ENCODE data around the gene SYNE1. TPM values are rescaled to one million over a fixed set of nuclear protein-coding genes. Genes with fewer than 3 reads are reported as not detected.
A peak's percentile ranks its signal among the peaks of the same experiment; 100 is the strongest.

Gene SYNE1
- total RNA-seq, 4 donors from 2014 or later: 111 to 156 (median 124) TPM

DNA sequence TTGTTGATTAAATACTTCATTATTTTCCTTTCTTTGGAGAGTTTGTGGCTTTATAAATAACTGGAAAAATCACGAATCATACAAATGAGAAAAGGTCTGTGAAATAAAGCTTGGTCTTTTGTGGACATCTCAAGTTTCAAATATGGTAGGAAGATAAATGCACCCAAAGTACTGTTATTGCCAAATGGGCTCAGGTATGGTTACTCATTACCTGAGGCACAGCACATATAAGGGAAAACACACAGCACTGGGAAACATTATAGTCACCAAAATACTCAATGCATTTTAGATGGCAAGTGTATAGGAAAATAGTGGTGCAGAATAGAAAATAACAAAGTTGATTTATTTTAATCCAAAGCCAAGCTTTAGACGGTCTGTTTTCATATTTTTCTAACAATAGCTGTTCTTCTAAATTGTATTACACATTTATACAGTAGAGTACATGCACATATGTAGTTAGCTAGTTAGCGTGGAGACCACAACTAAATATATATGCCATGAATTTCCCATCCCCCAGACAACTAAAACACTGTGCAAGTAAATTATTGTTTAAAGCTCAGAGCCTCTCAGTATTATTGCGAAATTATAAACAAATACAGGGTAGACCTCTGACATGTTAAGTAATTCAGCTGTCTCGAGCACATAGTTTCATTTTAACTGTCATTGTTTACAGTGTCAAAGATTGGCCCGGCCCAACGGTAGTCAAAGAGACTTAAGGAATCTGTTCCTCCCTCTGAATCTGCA lies 336.0 kb downstream of the SYNE1 start:
- WGBS, 2 donors: 23 to 25% methylated on average over 7 of the region's 7 CpGs
- intact Hi-C loops (cut with DNase I; ENCODE audit: low total_unique reads): no loop called here
- TF ChIP-seq, protein P1, sequence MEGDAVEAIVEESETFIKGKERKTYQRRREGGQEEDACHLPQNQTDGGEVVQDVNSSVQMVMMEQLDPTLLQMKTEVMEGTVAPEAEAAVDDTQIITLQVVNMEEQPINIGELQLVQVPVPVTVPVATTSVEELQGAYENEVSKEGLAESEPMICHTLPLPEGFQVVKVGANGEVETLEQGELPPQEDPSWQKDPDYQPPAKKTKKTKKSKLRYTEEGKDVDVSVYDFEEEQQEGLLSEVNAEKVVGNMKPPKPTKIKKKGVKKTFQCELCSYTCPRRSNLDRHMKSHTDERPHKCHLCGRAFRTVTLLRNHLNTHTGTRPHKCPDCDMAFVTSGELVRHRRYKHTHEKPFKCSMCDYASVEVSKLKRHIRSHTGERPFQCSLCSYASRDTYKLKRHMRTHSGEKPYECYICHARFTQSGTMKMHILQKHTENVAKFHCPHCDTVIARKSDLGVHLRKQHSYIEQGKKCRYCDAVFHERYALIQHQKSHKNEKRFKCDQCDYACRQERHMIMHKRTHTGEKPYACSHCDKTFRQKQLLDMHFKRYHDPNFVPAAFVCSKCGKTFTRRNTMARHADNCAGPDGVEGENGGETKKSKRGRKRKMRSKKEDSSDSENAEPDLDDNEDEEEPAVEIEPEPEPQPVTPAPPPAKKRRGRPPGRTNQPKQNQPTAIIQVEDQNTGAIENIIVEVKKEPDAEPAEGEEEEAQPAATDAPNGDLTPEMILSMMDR (IDR thresholded peaks at IDR 0.05): no peak
- no peak for TF ChIP-seq POLR2A (IDR thresholded peaks at IDR 0.05)
- DNase-seq (ENCODE audit: low spot score in 2 of 2): no peak
- H3K4me3 ChIP-seq (ENCODE audit: low read depth, poor library complexity, severe bottlenecking): peak overlapping the region; percentile 36

DNA sequence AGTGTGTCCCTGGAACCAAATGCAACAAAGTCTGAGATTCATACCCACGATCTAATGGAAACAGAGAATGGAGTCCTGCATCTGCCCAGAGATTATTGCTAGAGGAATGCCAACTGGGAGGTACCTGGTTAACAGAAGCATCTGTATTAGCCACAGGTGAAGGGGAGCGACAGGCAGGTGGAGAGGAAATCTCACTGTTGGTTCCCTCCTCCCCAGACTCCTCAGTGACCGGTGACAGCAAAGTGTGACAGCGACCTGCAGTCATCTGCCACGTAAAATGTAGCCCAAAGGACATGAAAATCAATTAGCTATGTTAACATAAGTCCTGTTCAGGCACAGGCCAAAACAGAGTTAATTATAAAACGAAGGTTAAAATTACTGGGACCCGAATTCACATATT lies 336.6 kb downstream of the SYNE1 start:
- 86 to 91% methylated on average over 7 of the region's 7 CpGs for WGBS, 2 donors
- H3K4me3 ChIP-seq (ENCODE audit: low read depth, poor library complexity, severe bottlenecking): no peak overlapping the region
- intact Hi-C loops (cut with DNase I; ENCODE audit: low total_unique reads): no loop called here
- TF ChIP-seq POLR2A (IDR thresholded peaks at IDR 0.05): no peak
- TF ChIP-seq, protein P1 (IDR thresholded peaks at IDR 0.05): no peak
- DNase-seq (ENCODE audit: low spot score in 2 of 2): no peak

DNA sequence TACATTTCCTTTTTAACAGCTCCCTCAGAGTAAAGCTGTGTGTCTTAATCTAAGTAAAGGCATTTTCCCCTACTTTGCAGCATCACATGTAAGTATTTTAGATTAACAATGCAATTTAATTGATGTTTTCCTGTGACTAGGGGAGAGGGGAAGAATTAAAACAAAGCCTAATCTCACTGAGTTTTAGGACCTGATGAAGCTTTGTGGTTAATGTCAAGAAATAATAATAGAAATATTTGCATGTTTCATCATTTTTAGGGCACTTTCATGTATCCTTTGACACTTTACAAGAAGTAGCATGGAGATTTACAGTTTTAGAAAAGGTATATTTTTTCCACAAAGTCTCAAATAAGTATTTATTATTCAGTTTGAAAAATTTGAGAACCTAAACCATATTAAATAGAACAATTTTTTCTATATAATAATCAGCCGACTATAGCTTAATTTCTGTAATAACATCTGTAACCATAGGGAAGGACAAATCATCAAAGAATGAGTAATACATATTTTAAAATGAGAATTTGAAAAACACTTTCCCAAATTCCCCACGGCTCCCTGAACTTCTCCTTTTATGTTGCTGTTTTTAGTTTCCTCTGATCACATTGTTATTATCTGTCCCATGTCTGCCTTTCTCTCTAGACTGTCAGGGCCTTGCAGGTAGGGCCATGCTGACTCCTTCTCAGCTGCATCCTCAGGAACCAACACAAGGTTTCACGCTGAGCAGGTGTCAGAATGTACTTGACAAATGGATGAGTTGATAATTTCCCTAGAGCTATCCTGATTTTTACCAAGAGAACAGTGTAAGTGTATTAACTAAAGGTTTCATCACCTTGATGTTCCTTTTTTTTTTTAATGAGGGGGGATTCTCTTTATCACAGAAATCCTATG lies 338.1 kb downstream of the SYNE1 start:
- H3K4me3 ChIP-seq (ENCODE audit: low read depth, poor library complexity, severe bottlenecking): no peak overlapping the region
- WGBS, 2 donors: 82 to 87% methylated on average over 3 of the region's 3 CpGs
- intact Hi-C loops (cut with DNase I; ENCODE audit: low total_unique reads): no loop called here
- no peak for TF ChIP-seq POLR2A (IDR thresholded peaks at IDR 0.05)
- TF ChIP-seq, protein P1 (IDR thresholded peaks at IDR 0.05): no peak
- no peak for DNase-seq (ENCODE audit: low spot score in 2 of 2)

DNA sequence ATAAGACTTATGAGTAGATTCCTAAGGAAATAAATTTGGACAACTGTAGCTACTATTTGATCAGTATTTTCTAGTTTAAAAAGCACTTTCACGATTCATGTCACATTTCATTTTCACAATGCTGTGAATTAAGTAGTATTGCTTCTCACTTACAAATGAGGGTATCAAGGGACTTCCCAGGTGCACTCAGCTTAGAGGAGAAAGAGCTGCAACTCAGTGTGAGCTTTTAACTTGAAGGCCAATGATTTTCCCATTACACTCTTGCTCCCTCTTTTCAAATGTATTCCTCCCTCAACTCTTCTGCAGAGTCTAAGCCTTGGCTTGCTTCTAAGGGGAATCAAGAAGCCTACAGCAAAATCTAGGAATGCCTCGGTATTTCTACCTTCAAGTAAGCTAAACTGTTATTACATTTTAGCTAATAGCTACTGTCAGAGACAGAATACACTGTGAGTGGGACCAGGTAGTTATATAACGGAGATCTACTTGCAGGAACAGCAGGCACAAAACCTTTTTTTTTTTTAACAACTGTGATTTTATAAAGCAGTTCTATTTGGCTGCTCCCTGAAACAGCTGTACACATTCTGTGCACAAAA lies 339.0 kb downstream of the SYNE1 start:
- no peak for DNase-seq (ENCODE audit: low spot score in 2 of 2)
- intact Hi-C loops (cut with DNase I; ENCODE audit: low total_unique reads): no loop called here
- TF ChIP-seq, protein P1 (IDR thresholded peaks at IDR 0.05): no peak
- TF ChIP-seq POLR2A (IDR thresholded peaks at IDR 0.05): no peak
- no peak overlapping the region for H3K4me3 ChIP-seq (ENCODE audit: low read depth, poor library complexity, severe bottlenecking)
- WGBS, 2 donors: 91 to 96% methylated on average over 3 of the region's 3 CpGs

DNA sequence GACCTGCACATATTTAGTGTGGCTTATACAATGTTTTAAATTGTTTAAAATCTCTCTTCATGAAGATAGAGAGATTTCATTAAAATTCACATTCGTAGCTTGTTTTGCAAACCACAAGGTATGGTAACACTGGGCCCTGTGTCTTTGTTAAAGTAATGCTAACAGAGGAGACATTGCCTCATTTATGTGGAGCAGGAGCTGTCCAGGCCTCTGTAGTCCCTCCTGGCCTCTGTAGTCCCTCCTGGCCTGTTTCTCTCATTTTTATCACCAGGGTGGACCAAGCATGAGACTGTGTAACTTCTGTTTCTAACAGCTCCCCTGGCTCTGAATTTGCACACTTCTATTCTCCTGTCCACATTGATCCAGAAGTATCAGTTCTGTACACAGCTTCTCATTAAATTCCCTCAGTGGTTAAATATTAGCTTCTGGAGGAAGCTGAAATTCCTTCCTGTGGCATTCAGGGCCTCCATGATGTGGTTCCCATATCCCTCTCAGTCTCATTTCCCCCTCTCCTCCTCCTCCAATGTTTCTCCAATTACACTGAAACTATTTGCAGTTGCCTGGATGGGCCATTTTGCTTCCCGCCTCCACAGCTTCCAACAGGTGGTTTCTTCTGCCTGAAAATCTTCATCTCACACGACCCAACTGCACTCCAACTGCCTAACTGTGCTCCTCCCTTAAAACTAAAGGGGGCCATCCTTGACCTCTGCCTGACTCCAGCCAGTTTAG lies 340.4 kb downstream of the SYNE1 start:
- no peak overlapping the region for H3K4me3 ChIP-seq (ENCODE audit: low read depth, poor library complexity, severe bottlenecking)
- TF ChIP-seq, protein P1 (IDR thresholded peaks at IDR 0.05): no peak
- no peak for TF ChIP-seq POLR2A (IDR thresholded peaks at IDR 0.05)
- 84 to 89% methylated on average over 3 of the region's 3 CpGs for WGBS, 2 donors
- DNase-seq (ENCODE audit: low spot score in 2 of 2): no peak
- intact Hi-C loops (cut with DNase I; ENCODE audit: low total_unique reads): no loop called here
